HCT116 (cell line): Measurements from ENCODE around the gene PARP9. TPM values are rescaled to one million over a fixed set of nuclear protein-coding genes. Genes with fewer than 3 reads are reported as not detected.

Experiments
- ATAC-seq: fragments of 200-7000 bp; cut with Tn5 transposase; 2 replicates; pipeline ENCODE4 v1.9.1; 2020; ENCODE audit warnings: mild to moderate bottlenecking, moderate library complexity
- BruUV-seq: library from RNA; stranded (reverse); fragments of 400-500 nt; replicated peaks from 2 replicates; lab custom pipeline; 2021; lab: Mats Ljungman, UMichigan
- CTCF ChIA-PET: fragments of 300-600 bp; sonication (Branson Sonifier 250); formaldehyde crosslinking; loops from one replicate; lab custom pipeline; 2021; ENCODE audit warnings: antibody characterized with exemption; lab: Charles Lee
- POLR2A ChIA-PET: fragments of 300-600, 350-600 bp; sonication (Branson Sonifier 250); formaldehyde crosslinking; loops from one replicate; lab custom pipeline; 2021; ENCODE audit warnings: antibody characterized with exemption; lab: Charles Lee
- RAD21 ChIA-PET, 2 experiments: fragments of 300-600 bp; sonication (Branson Sonifier 250); formaldehyde crosslinking; loops; one replicate each; lab custom pipeline; 2023; ENCODE audit warnings: low total read pairs in 2 of 2; ENCODE audit not compliant: uncharacterized antibody in 2 of 2, unreplicated experiment in 2 of 2, low non-redundant PET in 1 of 2; lab: Charles Lee
- DNase-seq: peaks from one replicate; pipeline ENCODE4 v3.0.0-alpha.2; 2010; ENCODE audit warnings: low read depth, low spot score
- H2AFZ ChIP-seq: fragments of 200-600 bp; shearing (Covaris generic), sonication (generic); 2 replicates; pipeline ENCODE4 v1.6.1; 2017; ENCODE audit warnings: low read depth, mixed run types, mixed read lengths, antibody characterized with exemption, low read length; ENCODE audit not compliant: poor library complexity, severe bottlenecking
- H3K27ac ChIP-seq: 2 replicates; pipeline ENCODE4 v1.5.1; 2012; ENCODE audit warnings: low read depth, low read length
- H3K27me3 ChIP-seq: fragments of 200-600 bp; sonication (generic); 2 replicates; pipeline ENCODE4 v1.6.1; 2016; ENCODE audit warnings: mixed run types, low read length, mixed read lengths; ENCODE audit not compliant: insufficient read depth
- H3K36me3 ChIP-seq, 2 experiments: fragments of 200-500 bp in 1 of 2; fragments of 200-600 bp in 1 of 2; sonication (Bioruptor generic) in 1 of 2; sonication (generic) in 1 of 2; 2 replicates each; pipeline versions ENCODE4 v1.5.1 to v1.6.1; 2014 to 2016; ENCODE audit warnings: low read length in 2 of 2, inconsistent platforms in 1 of 2, mixed read lengths in 1 of 2, mixed run types in 1 of 2; ENCODE audit not compliant: insufficient read depth in 2 of 2, control insufficient read depth in 1 of 2
- H3K4me1 ChIP-seq, 2 experiments: fragments of 200-600 bp in 1 of 2; sonication (generic) in 1 of 2; 2 replicates each; pipeline versions ENCODE4 v1.5.1 to v1.6.1; 2012 to 2017; ENCODE audit warnings: low read length in 2 of 2, inconsistent platforms in 1 of 2, mild to moderate bottlenecking in 1 of 2, mixed read lengths in 1 of 2, mixed run types in 1 of 2, moderate library complexity in 1 of 2; ENCODE audit not compliant: insufficient read depth in 2 of 2, control insufficient read depth in 1 of 2
- H3K4me2 ChIP-seq: fragments of 200-600 bp; sonication (generic); 2 replicates; pipeline ENCODE4 v1.6.1; 2017; ENCODE audit warnings: mixed run types, low read length, mixed read lengths
- H3K4me3 ChIP-seq, 2 experiments: fragments of 200-600 bp in 1 of 2; sonication (generic) in 1 of 2; replicated peaks in 1 of 2; 2 replicates each; pipeline ENCODE4 v1.5.1; 2011 to 2016; ENCODE audit warnings: low read length in 2 of 2, control low read depth in 1 of 2, low read depth in 1 of 2, mild to moderate bottlenecking in 1 of 2, mixed read lengths in 1 of 2, mixed run types in 1 of 2
- H3K79me2 ChIP-seq: fragments of 200-600 bp; sonication (generic); 2 replicates; pipeline ENCODE4 v1.6.1; 2017; ENCODE audit warnings: mild to moderate bottlenecking, mixed run types, low read length, moderate library complexity, mixed read lengths; ENCODE audit not compliant: insufficient read depth
- H3K9ac ChIP-seq: fragments of 200-600 bp; sonication (generic); 2 replicates; pipeline ENCODE4 v1.6.1; 2016; ENCODE audit warnings: low read length, mixed read lengths
- H3K9me2 ChIP-seq: fragments of 200-600 bp; sonication (generic), shearing (Covaris generic); 2 replicates; pipeline ENCODE4 v1.6.1; 2017; ENCODE audit warnings: mixed run types, mild to moderate bottlenecking, moderate library complexity; ENCODE audit not compliant: insufficient read depth
- H3K9me3 ChIP-seq, 2 experiments: fragments of 200-500 bp in 1 of 2; fragments of 200-600 bp in 1 of 2; sonication (Bioruptor generic) in 1 of 2; sonication (generic) in 1 of 2; 2 replicates each; pipeline ENCODE4 v1.6.1; 2014 to 2017; ENCODE audit warnings: low read length in 2 of 2, mixed read lengths in 2 of 2, inconsistent platforms in 1 of 2, low read depth in 1 of 2, mild to moderate bottlenecking in 1 of 2, mixed run types in 1 of 2, moderate library complexity in 1 of 2; ENCODE audit not compliant: control insufficient read depth in 1 of 2, insufficient read depth in 1 of 2
- H4K20me1 ChIP-seq: fragments of 200-600 bp; sonication (generic), shearing (Covaris generic); 2 replicates; pipeline ENCODE4 v1.6.1; 2017; ENCODE audit warnings: mixed run types, mild to moderate bottlenecking, moderate library complexity; ENCODE audit not compliant: insufficient read depth
- ATF3 ChIP-seq: IDR thresholded peaks from 2 replicates; pipeline ENCODE4 v1.6.1; 2012
- CBX3 ChIP-seq: IDR thresholded peaks from 2 replicates; pipeline ENCODE4 v1.6.1; 2012; ENCODE audit warnings: low read depth
- CEBPB ChIP-seq: IDR thresholded peaks from 2 replicates; pipeline ENCODE4 v1.6.1; 2012; ENCODE audit warnings: low read depth
- ELF1 ChIP-seq: IDR thresholded peaks from 2 replicates; pipeline ENCODE4 v1.6.1; 2012; ENCODE audit warnings: low read depth, borderline replicate concordance
- EZH2phosphoT487 ChIP-seq: fragments of 200-600 bp; IDR thresholded peaks from 2 replicates; pipeline ENCODE4 v1.6.1; 2018; ENCODE audit warnings: antibody characterized with exemption, borderline replicate concordance
- POLR2A ChIP-seq: IDR thresholded peaks from 2 replicates; pipeline ENCODE4 v1.7.0; 2011; ENCODE audit warnings: borderline replicate concordance; ENCODE audit not compliant: insufficient read depth, insufficient read length; ENCODE audit errors: extremely low read depth
- POLR2AphosphoS5 ChIP-seq: IDR thresholded peaks from 2 replicates; pipeline ENCODE4 v1.6.1; 2011; ENCODE audit warnings: mild to moderate bottlenecking, low read depth, low read length, moderate library complexity
- RAD21 ChIP-seq: IDR thresholded peaks from 2 replicates; pipeline ENCODE4 v1.6.1; 2012; ENCODE audit warnings: low read depth, mild to moderate bottlenecking
- SIN3A ChIP-seq: IDR thresholded peaks from 2 replicates; pipeline ENCODE4 v1.6.1; 2012; ENCODE audit warnings: low read depth
- SP1 ChIP-seq: IDR thresholded peaks from 2 replicates; pipeline ENCODE4 v1.6.1; 2012; ENCODE audit warnings: low read depth
- SRF ChIP-seq: IDR thresholded peaks from 2 replicates; pipeline ENCODE4 v1.6.1; 2012; ENCODE audit warnings: low read depth
- YY1 ChIP-seq: IDR thresholded peaks from 2 replicates; pipeline ENCODE4 v1.6.1; 2011; ENCODE audit warnings: low read length, low read depth, moderate library complexity, mild to moderate bottlenecking; ENCODE audit not compliant: insufficient replicate concordance; ENCODE audit errors: extremely low read depth
- ZBTB33 ChIP-seq: IDR thresholded peaks from 2 replicates; pipeline ENCODE4 v1.6.1; 2011; ENCODE audit warnings: mild to moderate bottlenecking, low read length, moderate library complexity; ENCODE audit not compliant: insufficient replicate concordance; ENCODE audit errors: extremely low read depth
- ZFX ChIP-seq: fragments of 450-650 bp; IDR thresholded peaks from 2 replicates; pipeline ENCODE4 v1.6.1; 2017
- ZNF274 ChIP-seq: fragments of 200-500 bp; sonication (Bioruptor generic); IDR thresholded peaks from 2 replicates; pipeline ENCODE4 v1.6.1; 2014; ENCODE audit warnings: mild to moderate bottlenecking, low read depth, low read length, inconsistent platforms
- intact Hi-C: fragments of 100-400 bp; cut with micrococcal nuclease; formaldehyde crosslinking; loops from 2 replicates; pipeline ENCODE4 v1.10.0; 2022
- total RNA-seq: library from RNA; stranded (reverse); gene quantifications from one replicate; pipeline ENCODE4 v1.2.1, GENCODE V29; 2021; ENCODE audit not compliant: unreplicated experiment
- TF ChIP-seq, protein P1 (sequence below), 3 experiments: fragments of 200-600 bp in 1 of 3; sonication (generic) in 1 of 3; IDR thresholded peaks in 2 of 3; conservative IDR thresholded peaks in 1 of 3; 2 replicates each; pipeline ENCODE4 v1.5.1; 2012 to 2017; ENCODE audit warnings: low read depth in 2 of 3, low read length in 2 of 3, antibody characterized with exemption in 1 of 3, borderline replicate concordance in 1 of 3, control low read depth in 1 of 3, mild to moderate bottlenecking in 1 of 3, mixed read lengths in 1 of 3, mixed run types in 1 of 3, moderate library complexity in 1 of 3; ENCODE audit not compliant: insufficient read depth in 1 of 3

Gene PARP9
- total RNA-seq, 1 experiment from 2014 or later: 9.5 TPM

GRCh38 chr3:122577409-122578031, 13.4 kb upstream of the PARP9 start, which contains the start of gene PARP15:
Gene PARP15, plus strand, starts transcription at chr3:122577650. Its CDS starts 18 bp downstream, at chr3:122577668.
- no peak within 1 kb of the TSS for H3K4me2 ChIP-seq
- no peak within 1 kb of the TSS for H3K4me3 ChIP-seq
- DNase-seq (no peak), ATAC-seq (no peak)
- peak within 1 kb of the TSS; percentile 33 for H2AFZ ChIP-seq
- H3K79me2 ChIP-seq: no peaks in the 10 kb centered on the region
- H3K9me3 ChIP-seq: peaks cover 13 to 17% of the 10 kb centered on the region in 2 experiments; a peak in 2 of 4 replicates
- RAD21 ChIA-PET: no interaction called here
- POLR2A ChIA-PET: no interaction called here
- no peaks in the 10 kb centered on the region for H3K27me3 ChIP-seq
- H3K9ac ChIP-seq: no peak within 1 kb of the TSS
- TF ChIP-seq, protein P1, sequence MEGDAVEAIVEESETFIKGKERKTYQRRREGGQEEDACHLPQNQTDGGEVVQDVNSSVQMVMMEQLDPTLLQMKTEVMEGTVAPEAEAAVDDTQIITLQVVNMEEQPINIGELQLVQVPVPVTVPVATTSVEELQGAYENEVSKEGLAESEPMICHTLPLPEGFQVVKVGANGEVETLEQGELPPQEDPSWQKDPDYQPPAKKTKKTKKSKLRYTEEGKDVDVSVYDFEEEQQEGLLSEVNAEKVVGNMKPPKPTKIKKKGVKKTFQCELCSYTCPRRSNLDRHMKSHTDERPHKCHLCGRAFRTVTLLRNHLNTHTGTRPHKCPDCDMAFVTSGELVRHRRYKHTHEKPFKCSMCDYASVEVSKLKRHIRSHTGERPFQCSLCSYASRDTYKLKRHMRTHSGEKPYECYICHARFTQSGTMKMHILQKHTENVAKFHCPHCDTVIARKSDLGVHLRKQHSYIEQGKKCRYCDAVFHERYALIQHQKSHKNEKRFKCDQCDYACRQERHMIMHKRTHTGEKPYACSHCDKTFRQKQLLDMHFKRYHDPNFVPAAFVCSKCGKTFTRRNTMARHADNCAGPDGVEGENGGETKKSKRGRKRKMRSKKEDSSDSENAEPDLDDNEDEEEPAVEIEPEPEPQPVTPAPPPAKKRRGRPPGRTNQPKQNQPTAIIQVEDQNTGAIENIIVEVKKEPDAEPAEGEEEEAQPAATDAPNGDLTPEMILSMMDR (IDR thresholded peaks at IDR 0.05 in 2 of 3, conservative IDR thresholded peaks at IDR 0.05 in 1 of 3; ENCODE audit: borderline replicate concordance in 1 of 3, insufficient read depth in 1 of 3, low read depth in 2 of 3, low read length in 2 of 3): no peak
- TF ChIP-seq SRF: no peak
- no peak for TF ChIP-seq ATF3
- no peak for TF ChIP-seq POLR2A
- no peak for TF ChIP-seq ZBTB33
- TF ChIP-seq ELF1: no peak
- no peak for TF ChIP-seq ZFX
- no peak for TF ChIP-seq EZH2phosphoT487
- TF ChIP-seq ZNF274: no peak
- TF ChIP-seq SIN3A: no peak
- TF ChIP-seq CEBPB: no peak
- TF ChIP-seq SP1: no peak
- no peak for TF ChIP-seq YY1
- no peak for TF ChIP-seq POLR2AphosphoS5
- TF ChIP-seq CBX3: no peak
- TF ChIP-seq RAD21: no peak
- no peaks in the 10 kb centered on the region for H4K20me1 ChIP-seq
- H3K9me2 ChIP-seq: no peaks in the 10 kb centered on the region
- H3K4me1 ChIP-seq: peaks cover 12 to 14% of the 10 kb centered on the region in 2 experiments
- intact Hi-C loops: no loop called here
- H3K27ac ChIP-seq: no peak within 1 kb of the TSS
- BruUV-seq: no TSS peak
- H3K36me3 ChIP-seq: peaks cover 0 to 4% of the 10 kb centered on the region in 2 experiments; a peak in 1 of 4 replicates
- CTCF ChIA-PET: no interaction called here
